Esophagus muscularis mucosa (tissue), 4 donors: ENCODE measurements around the gene TWIST1.

Source experiments
- CTCF ChIP-seq, 3 experiments: fragments of 200-600 bp in 2 of 3; fragments of 450-650 bp in 1 of 3; sonication (generic) in 2 of 3; IDR thresholded peaks; one replicate each; pipeline ENCODE4 v1.5.1; 2017 to 2019; ENCODE audit warnings: antibody characterized with exemption in 3 of 3, mild to moderate bottlenecking in 2 of 3, moderate library complexity in 1 of 3
- EP300 ChIP-seq: sonication (generic); formaldehyde crosslinking; IDR thresholded peaks from one replicate; pipeline ENCODE4 v1.6.1; 2017; ENCODE audit warnings: antibody characterized with exemption
- POLR2A ChIP-seq: fragments of 450-650 bp; IDR thresholded peaks from one replicate; pipeline ENCODE4 v1.6.1; 2017; ENCODE audit warnings: antibody characterized with exemption, moderate library complexity, mild to moderate bottlenecking, low read depth

DNA sequence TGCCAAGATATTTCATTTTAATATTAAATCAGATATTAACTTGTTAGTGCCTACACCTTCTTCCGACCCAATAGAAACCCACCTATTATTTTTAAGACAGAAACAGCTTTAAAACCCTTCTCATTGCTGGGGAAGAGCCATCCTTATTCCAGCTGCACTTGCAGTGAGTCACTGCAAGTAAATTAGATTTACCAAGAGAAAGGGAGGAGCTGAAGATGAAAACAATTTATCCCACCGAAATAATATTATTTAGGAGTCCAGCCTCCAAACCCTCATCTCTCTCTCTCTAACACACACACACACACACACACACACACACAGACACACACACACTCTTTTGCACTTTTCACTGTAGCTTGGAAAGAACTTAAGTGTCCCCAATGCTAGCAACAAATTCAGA is 26.9 kb downstream of the TWIST1 start:
- TF ChIP-seq EP300 (no peak), CTCF (IDR thresholded peaks at IDR 0.05) (no peak), POLR2A (no peak)
